ENCODE data around the gene PERM1.

The PERM1 gene

GRCh38 chr1:1006305-1007159, 24.6 kb upstream of the PERM1 start:
- H3K4me3 ChIP-seq (ENCODE audit: low read depth, low read length), result no peak overlapping the region
- no peaks in the 10 kb centered on the region for H3K27me3 ChIP-seq (replicated peaks)
- in situ Hi-C loops (cut with HindIII; ENCODE audit: low pct_ligation_motif_present, low sequenced_read_pairs), result no loop called here
- no peak overlapping the region for H3K27ac ChIP-seq
- no peak for DNase-seq
- TF ChIP-seq CTCF (IDR thresholded peaks at IDR 0.05; ENCODE audit: low read depth, low read length, missing control alignments), result no peak
- H3K36me3 ChIP-seq (replicated peaks), result no peaks in the 10 kb centered on the region

GRCh38 chr1:1005774-1006304, 23.9 kb upstream of the PERM1 start:
- DNase-seq, result no peak
- no peaks in the 10 kb centered on the region for H3K27me3 ChIP-seq (replicated peaks)
- H3K4me3 ChIP-seq (ENCODE audit: low read depth, low read length), result no peak overlapping the region
- TF ChIP-seq CTCF (IDR thresholded peaks at IDR 0.05; ENCODE audit: low read depth, low read length, missing control alignments), result no peak
- in situ Hi-C loops (cut with HindIII; ENCODE audit: low pct_ligation_motif_present, low sequenced_read_pairs), result no loop called here
- H3K36me3 ChIP-seq (replicated peaks), result no peaks in the 10 kb centered on the region
- H3K27ac ChIP-seq, result no peak overlapping the region

GRCh38 chr1:1004780-1005697, 23.1 kb upstream of the PERM1 start:
- no peaks in the 10 kb centered on the region for H3K27me3 ChIP-seq (replicated peaks)
- no peak overlapping the region for H3K4me3 ChIP-seq (ENCODE audit: low read depth, low read length)
- no peaks in the 10 kb centered on the region for H3K36me3 ChIP-seq (replicated peaks)
- TF ChIP-seq CTCF (IDR thresholded peaks at IDR 0.05; ENCODE audit: low read depth, low read length, missing control alignments), result no peak
- no peak for DNase-seq
- no peak overlapping the region for H3K27ac ChIP-seq
- in situ Hi-C loops (cut with HindIII; ENCODE audit: low pct_ligation_motif_present, low sequenced_read_pairs), result no loop called here

- in situ Hi-C loops (cut with HindIII; ENCODE audit: low pct_ligation_motif_present, low sequenced_read_pairs), result no loop called here
- DNase-seq, result no peak
- Histone ChIP-seq H3K27me3 (replicated peaks) (no peaks in the 10 kb centered on the region), H3K4me3 (ENCODE audit: low read depth, low read length) (no peak overlapping the region), H3K27ac (no peak overlapping the region), H3K36me3 (replicated peaks) (no peaks in the 10 kb centered on the region)
- no peak for TF ChIP-seq CTCF (IDR thresholded peaks at IDR 0.05; ENCODE audit: low read depth, low read length, missing control alignments)
Measured at GRCh38 chr1:1004420-1004779, 22.5 kb upstream of the PERM1 start.

GRCh38 chr1:1003618-1004419, 21.9 kb upstream of the PERM1 start:
- Histone ChIP-seq H3K36me3 (replicated peaks) (no peaks in the 10 kb centered on the region), H3K27me3 (replicated peaks) (no peaks in the 10 kb centered on the region), H3K27ac (no peak overlapping the region), H3K4me3 (ENCODE audit: low read depth, low read length) (no peak overlapping the region)
- in situ Hi-C loops (cut with HindIII; ENCODE audit: low pct_ligation_motif_present, low sequenced_read_pairs), result no loop called here
- DNase-seq, result no peak
- no peak for TF ChIP-seq CTCF (IDR thresholded peaks at IDR 0.05; ENCODE audit: low read depth, low read length, missing control alignments)
